GM19395 (cell line): ENCODE measurements around the gene TEX14.
"Not testable (repeated sequence)": the region's sequence is repeated elsewhere in the genome, so short reads cannot be mapped to it uniquely, and the experiment has no call there.

Source experiments
- ATAC-seq: cut with Tn5 transposase; IDR thresholded peaks from one replicate; pipeline ENCODE4 v1.9.1; 2021; ENCODE audit warnings: mild to moderate bottlenecking, moderate library complexity; ENCODE audit not compliant: unreplicated experiment

The TEX14 gene

GRCh38 chr17:58657962-58658803 is 33.7 kb downstream of the TEX14 start:
- not testable (repeated sequence) for ATAC-seq

- no peak for ATAC-seq
Measured at GRCh38 chr17:58648236-58648635, 43.6 kb downstream of the TEX14 start.

GRCh38 chr17:58643147-58643546 is 48.7 kb downstream of the TEX14 start:
- no peak for ATAC-seq

GRCh38 chr17:58641887-58642311 is 49.9 kb downstream of the TEX14 start:
- ATAC-seq, result no peak

- no peak for ATAC-seq
Measured at GRCh38 chr17:58640202-58640601, 51.6 kb downstream of the TEX14 start.

- no peak for ATAC-seq
Measured at GRCh38 chr17:58639681-58640080, 52.2 kb downstream of the TEX14 start.

- ATAC-seq, result no peak
Measured at GRCh38 chr17:58637011-58637570, 54.8 kb downstream of the TEX14 start.

GRCh38 chr17:58632324-58633314 is 59.2 kb downstream of the TEX14 start:
- ATAC-seq, result no peak

- peak; percentile 88 for ATAC-seq
Measured at GRCh38 chr17:58631523-58632323, 60.1 kb downstream of the TEX14 start.

- no peak for ATAC-seq
Measured at GRCh38 chr17:58630883-58631522, 60.8 kb downstream of the TEX14 start.

- no peak for ATAC-seq
Measured at GRCh38 chr17:58626905-58627304, 64.9 kb downstream of the TEX14 start.

- no peak for ATAC-seq
Measured at GRCh38 chr17:58624751-58625150, 67.1 kb downstream of the TEX14 start.

- peak; percentile 63 for ATAC-seq
Measured at GRCh38 chr17:58621174-58621573, 70.7 kb downstream of the TEX14 start.

GRCh38 chr17:58618336-58618735 is 73.5 kb downstream of the TEX14 start:
- no peak for ATAC-seq

- ATAC-seq, result no peak
Measured at GRCh38 chr17:58617563-58617962, 74.3 kb downstream of the TEX14 start.

GRCh38 chr17:58615768-58616659 is 75.8 kb downstream of the TEX14 start:
- peak; percentile 73 for ATAC-seq

GRCh38 chr17:58614859-58615459 is 76.9 kb downstream of the TEX14 start:
- no peak for ATAC-seq

GRCh38 chr17:58611331-58611730 is 80.5 kb downstream of the TEX14 start:
- ATAC-seq, result no peak

- ATAC-seq, result no peak
Measured at GRCh38 chr17:58606934-58607333, 84.9 kb downstream of the TEX14 start.
